Measurements from ENCODE around the gene DNAJB2.

The DNAJB2 gene

GRCh38 chr2:219279151-219279915 lies at the start of gene DNAJB2:
Gene DNAJB2, plus strand, starts transcription at chr2:219279366. Its CDS starts 468 bp downstream, at chr2:219279834.
- in situ Hi-C loops (cut with MboI; ENCODE audit: low sequenced_read_pairs), result no loop called here

- in situ Hi-C loops (cut with MboI; ENCODE audit: low sequenced_read_pairs), result no loop called here
Measured at GRCh38 chr2:219230059-219230540, 49.1 kb upstream of the DNAJB2 start.

GRCh38 chr2:219234331-219234730 lies 44.8 kb upstream of the DNAJB2 start:
- in situ Hi-C loops (cut with MboI; ENCODE audit: low sequenced_read_pairs), result no loop called here

- in situ Hi-C loops (cut with MboI; ENCODE audit: low sequenced_read_pairs), result no loop called here
Measured at GRCh38 chr2:219243291-219243761, 35.8 kb upstream of the DNAJB2 start.

- in situ Hi-C loops (cut with MboI; ENCODE audit: low sequenced_read_pairs), result no loop called here
Measured at GRCh38 chr2:219244789-219245147, 34.4 kb upstream of the DNAJB2 start.

- in situ Hi-C loops (cut with MboI; ENCODE audit: low sequenced_read_pairs), result no loop called here
Measured at GRCh38 chr2:219245148-219245898, 33.8 kb upstream of the DNAJB2 start, which contains the start of the genes GLB1L and STK16. Gene GLB1L, minus strand, starts transcription at chr2:219245444. Its CDS starts 1,871 bp downstream, at chr2:219243573. Gene STK16, plus strand, starts transcription at chr2:219245479. Its CDS starts 521 bp downstream, at chr2:219246000.

- in situ Hi-C loops (cut with MboI; ENCODE audit: low sequenced_read_pairs), result no loop called here
Measured at GRCh38 chr2:219245899-219246230, 33.3 kb upstream of the DNAJB2 start.

GRCh38 chr2:219246559-219246958 lies 32.6 kb upstream of the DNAJB2 start:
- in situ Hi-C loops (cut with MboI; ENCODE audit: low sequenced_read_pairs), result no loop called here

GRCh38 chr2:219247678-219248642 lies 31.2 kb upstream of the DNAJB2 start:
- in situ Hi-C loops (cut with MboI; ENCODE audit: low sequenced_read_pairs), result no loop called here

GRCh38 chr2:219248845-219249202 lies 30.3 kb upstream of the DNAJB2 start:
- in situ Hi-C loops (cut with MboI; ENCODE audit: low sequenced_read_pairs), result no loop called here

- in situ Hi-C loops (cut with MboI; ENCODE audit: low sequenced_read_pairs), result no loop called here
Measured at GRCh38 chr2:219249203-219249980, 29.8 kb upstream of the DNAJB2 start.

GRCh38 chr2:219250049-219250781 lies 29.0 kb upstream of the DNAJB2 start:
- in situ Hi-C loops (cut with MboI; ENCODE audit: low sequenced_read_pairs), result no loop called here

- in situ Hi-C loops (cut with MboI; ENCODE audit: low sequenced_read_pairs), result no loop called here
Measured at GRCh38 chr2:219251656-219252055, 27.5 kb upstream of the DNAJB2 start.

- in situ Hi-C loops (cut with MboI; ENCODE audit: low sequenced_read_pairs), result no loop called here
Measured at GRCh38 chr2:219252084-219252483, 27.1 kb upstream of the DNAJB2 start.

GRCh38 chr2:219252570-219252899 lies 26.6 kb upstream of the DNAJB2 start:
- in situ Hi-C loops (cut with MboI; ENCODE audit: low sequenced_read_pairs), result no loop called here

- in situ Hi-C loops (cut with MboI; ENCODE audit: low sequenced_read_pairs), result no loop called here
Measured at GRCh38 chr2:219252900-219253752, 26.0 kb upstream of the DNAJB2 start, which contains the start of gene TUBA4B. Gene TUBA4B, plus strand, starts transcription at chr2:219253243. Its CDS starts 165 bp downstream, at chr2:219253408.

GRCh38 chr2:219253753-219254589 lies 25.2 kb upstream of the DNAJB2 start, which contains the start of gene TUBA4A:
Gene TUBA4A, minus strand, starts transcription at chr2:219253918. Its CDS starts 60 bp downstream, at chr2:219253858.
- in situ Hi-C loops (cut with MboI; ENCODE audit: low sequenced_read_pairs), result no loop called here
